GM21786 (cell line): ENCODE measurements around the gene ZNF672.
"Not testable (repeated sequence)": the region's sequence is repeated elsewhere in the genome, so short reads cannot be mapped to it uniquely, and the experiment has no call there.

Source experiments
- ATAC-seq: cut with Tn5 transposase; IDR thresholded peaks from one replicate; pipeline ENCODE4 v1.9.1; 2021; ENCODE audit not compliant: unreplicated experiment

ZNF672 gene

DNA sequence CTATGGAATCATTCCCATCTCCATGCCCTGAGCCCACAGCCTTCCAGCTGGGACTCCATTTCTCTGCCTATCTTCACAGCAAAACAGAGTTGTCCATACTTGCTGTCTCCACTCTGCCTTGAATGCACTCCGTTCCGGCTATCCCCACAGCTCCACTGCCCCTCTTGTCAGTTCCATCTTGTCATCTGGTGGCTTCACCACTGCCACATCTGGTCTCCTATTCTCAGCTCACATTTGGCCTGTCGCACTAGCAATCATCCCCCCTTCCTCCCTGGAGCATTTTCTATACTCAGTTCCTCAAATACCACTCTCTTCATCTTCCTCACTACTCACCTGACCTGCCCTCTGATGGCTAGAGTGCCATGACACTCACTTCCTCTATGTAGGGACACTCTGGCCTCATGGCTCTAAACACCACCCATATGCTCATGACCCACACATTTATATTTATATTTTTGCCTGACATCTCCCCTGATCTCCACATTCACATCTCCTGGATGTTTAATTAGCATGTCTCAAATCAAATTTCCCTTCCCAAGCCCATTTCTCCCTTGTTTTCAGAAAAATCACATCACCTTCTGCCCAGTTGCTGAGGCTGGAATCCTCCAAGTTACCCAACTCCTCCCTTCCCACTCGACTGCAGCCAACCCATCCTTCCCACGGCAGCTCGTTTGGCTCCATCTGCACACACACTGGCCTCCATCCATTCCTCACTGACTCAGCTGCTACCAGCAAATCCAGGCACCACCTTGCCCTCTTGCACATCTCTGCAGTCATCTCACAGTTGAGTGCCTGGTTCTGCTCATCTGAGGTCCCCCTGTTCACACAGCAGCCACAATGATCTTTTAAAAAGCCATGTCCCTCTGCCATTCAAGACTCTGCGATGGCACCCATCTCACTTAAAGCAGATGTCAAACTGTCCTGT lies 14.7 kb downstream of the ZNF672 start:
- peak; percentile 42 for ATAC-seq

DNA sequence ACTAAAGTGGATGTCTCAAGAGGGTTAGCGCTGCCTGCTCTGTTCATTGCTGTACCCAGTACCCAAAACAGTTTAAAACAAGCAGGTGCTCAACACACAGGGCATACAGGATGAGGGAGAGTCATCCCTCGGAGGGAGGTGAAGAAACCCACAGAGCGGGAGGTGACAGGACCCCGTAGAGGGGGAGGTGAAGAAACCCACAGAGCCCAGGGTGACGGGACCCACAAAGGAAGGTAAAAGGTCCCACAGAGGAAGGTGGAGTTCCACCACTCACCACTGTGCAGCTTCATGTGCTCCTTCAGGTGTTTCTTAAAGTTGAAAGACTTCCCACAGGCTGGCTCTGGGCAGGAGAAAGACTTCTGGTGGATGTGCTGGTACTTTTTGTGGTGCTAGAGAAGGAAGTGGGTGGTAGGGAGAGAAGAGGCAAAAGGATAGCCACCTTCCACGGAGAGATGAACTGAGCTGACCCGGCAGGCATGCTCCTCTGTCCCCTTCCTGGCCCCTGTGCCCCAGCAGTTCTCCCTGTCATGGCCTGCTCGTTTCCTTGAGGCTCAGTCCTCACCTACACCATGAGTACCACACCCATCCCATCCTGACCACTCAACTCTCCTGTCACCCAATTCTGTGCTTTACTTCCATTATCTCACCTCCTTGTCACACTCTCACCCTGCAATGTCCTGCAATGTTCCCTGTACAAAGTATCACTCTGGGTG lies 15.8 kb downstream of the ZNF672 start:
- ATAC-seq, result no peak

DNA sequence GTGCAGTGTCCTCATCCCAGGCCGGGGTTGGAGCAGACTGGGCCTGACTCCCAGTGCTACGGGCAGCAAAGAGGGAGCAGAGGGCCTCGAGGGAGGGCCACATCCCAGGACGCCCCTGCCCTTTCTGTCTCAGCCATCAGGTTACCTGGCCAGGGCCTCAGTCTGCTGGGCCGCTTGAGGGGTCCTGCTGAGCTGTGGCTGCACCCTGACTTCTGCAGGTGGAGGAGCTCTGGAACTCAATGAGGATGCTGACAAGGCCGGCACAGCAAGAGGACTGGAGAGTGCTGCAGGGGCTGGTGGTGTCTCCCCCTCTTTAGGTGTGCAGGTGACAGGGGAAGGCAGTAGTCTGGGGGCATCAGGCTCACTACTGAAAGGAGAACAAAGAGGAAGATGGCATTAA lies 17.6 kb downstream of the ZNF672 start:
- no peak for ATAC-seq

DNA sequence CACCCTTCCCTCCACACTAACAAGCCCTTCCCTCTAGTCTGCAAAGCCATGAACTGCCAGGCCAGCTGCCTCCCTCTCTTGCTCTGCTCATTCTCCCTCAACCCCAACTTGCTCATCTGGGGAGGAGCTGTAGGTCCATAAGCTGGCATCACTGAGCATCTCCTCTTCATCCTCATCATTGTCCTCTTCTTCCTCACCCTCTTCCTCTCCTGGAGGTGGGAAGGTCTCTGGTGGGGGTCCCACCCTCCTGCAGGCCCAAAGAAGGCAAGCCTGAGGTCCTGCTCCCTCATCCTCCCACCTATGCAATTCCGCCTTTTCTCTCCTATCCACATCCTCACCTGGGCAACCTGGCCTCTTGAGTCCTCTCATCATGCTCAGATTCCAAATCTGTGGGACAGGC lies 18.2 kb downstream of the ZNF672 start:
- ATAC-seq, result no peak

GRCh38 chr1:248857201-248857600 lies 19.2 kb downstream of the ZNF672 start:
- no peak for ATAC-seq

GRCh38 chr1:248857749-248858095 lies 19.7 kb downstream of the ZNF672 start:
- no peak for ATAC-seq

DNA sequence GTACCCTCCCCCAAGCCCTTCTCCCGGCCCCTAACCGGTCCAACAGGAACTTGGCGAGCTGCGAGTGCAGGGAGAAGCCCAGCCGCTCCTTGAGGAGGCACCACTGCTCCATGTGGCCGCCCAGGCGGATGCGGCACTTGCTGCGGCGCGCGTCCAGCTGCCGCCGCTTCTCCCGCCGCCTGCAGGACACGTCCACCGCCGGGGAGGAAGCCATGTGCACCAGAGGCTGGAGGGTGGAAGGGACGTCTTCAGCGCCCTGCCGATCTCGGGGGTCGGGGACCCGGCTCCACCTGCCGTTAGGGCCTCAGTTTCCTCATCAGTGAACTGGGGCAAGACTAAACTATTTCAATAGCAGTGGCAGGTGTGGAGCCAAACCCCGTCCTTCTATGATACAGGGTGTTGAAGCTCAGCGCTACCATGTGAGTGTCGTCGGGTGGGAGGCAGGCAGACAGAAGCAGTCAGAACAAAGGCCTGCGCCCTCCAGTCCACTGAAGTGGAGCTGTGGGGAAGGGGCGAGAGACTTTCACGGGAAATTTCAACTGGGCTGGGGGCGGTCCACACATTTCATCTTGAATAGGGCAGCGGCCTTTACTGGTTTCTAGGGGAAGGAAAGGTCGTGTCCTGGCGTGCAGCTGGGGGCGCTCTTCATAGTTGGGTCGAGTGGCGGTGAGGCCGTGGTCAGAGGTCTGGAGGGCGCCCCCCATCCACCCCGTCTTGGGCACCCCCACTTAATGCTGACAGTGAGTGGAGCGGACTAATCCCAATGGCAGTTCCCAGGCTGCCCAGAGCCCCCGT lies 20.3 kb downstream of the ZNF672 start:
- ATAC-seq, result peak; percentile 31

GRCh38 chr1:248858891-248859889 lies 21.2 kb downstream of the ZNF672 start, which contains the start of gene ZNF692:
Gene ZNF692, minus strand, starts transcription at chr1:248859085. Its CDS starts 776 bp downstream, at chr1:248858309.
- ATAC-seq, result peak; percentile 71

- no peak for ATAC-seq
Observed at GRCh38 chr1:248860007-248860406, 22.0 kb downstream of the ZNF672 start.

GRCh38 chr1:248861616-248862015 lies 23.6 kb downstream of the ZNF672 start:
- no peak for ATAC-seq

DNA sequence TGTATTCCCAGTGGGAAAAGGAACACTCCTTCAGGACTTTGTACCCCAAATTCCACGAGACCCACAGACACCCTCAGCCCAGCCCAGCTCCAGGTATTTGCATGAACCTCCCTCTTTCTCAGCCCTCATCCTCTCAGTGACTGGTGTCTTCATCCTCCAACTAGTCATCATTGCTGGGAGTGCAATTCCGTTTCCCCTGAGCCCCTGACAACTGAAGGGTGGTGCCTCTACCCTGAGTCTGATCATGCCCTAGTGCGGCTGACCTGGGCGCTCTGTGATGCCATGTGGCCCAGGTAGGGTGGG lies 24.6 kb downstream of the ZNF672 start:
- ATAC-seq, result peak; percentile 13

- peak; percentile 68 for ATAC-seq
Observed at GRCh38 chr1:248862998-248863881, 25.2 kb downstream of the ZNF672 start.

GRCh38 chr1:248871837-248872401 lies 33.9 kb downstream of the ZNF672 start:
- ATAC-seq, result no peak

GRCh38 chr1:248872752-248873408 lies 34.9 kb downstream of the ZNF672 start:
- ATAC-seq, result peak; percentile 39

DNA sequence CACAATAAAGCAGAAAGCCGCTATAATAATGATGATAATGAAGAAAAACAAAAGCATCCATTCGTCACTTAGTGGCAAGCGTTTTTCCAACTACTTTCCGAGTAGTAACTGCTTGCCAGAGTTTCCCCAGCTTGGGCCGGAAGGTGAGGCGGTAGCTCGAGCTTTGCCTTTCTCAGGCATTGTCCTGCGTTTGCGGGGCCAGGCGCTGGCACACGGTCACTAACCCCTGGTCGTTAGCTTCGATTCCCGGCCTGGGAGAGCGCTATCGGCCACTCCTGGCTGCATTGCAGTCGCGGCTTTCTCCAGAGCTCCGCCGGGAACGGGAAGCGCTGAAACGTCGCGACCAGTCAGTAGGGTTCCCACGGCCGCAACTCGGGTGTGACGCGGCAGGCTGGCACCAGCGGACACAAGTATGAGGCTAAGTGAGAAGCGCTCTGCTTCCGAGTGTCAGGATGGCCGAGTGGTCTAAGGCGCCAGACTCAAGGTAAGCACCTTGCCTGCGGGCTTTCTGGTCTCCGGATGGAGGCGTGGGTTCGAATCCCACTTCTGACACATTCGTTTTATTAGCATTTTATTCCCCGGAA lies 35.5 kb downstream of the ZNF672 start:
- peak; percentile 83 for ATAC-seq

- peak; percentile 57 for ATAC-seq
Observed at GRCh38 chr1:248873993-248874533, 36.0 kb downstream of the ZNF672 start.

DNA sequence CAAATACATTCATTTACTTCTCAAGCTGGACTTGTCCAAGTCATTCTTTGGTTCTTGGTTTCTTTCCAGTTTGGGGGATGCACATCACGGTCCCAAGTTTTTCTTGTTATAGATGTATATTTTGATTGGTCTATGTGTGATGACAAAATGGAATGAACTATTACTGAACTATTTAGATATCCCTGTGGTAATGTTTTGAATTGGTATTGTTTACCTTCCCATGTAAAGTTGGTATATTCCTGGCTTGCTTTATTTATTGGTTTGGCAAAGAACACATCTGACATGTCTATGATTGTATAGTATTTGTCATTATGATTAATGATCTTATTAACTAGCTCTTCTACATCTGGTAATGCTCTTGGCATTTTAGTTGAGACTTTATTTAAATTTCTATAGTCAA lies 43.2 kb downstream of the ZNF672 start:
- ATAC-seq, result no peak

- not testable (repeated sequence) for ATAC-seq
Observed at GRCh38 chr1:248882427-248882826, 44.4 kb downstream of the ZNF672 start.
